ENCODE measurements around the gene PACS1. TPM values are rescaled to one million over a fixed set of nuclear protein-coding genes. Genes with fewer than 3 reads are reported as not detected.

PACS1 gene
- total RNA-seq, 1 donor from 2014 or later, result 49.9 TPM

DNA sequence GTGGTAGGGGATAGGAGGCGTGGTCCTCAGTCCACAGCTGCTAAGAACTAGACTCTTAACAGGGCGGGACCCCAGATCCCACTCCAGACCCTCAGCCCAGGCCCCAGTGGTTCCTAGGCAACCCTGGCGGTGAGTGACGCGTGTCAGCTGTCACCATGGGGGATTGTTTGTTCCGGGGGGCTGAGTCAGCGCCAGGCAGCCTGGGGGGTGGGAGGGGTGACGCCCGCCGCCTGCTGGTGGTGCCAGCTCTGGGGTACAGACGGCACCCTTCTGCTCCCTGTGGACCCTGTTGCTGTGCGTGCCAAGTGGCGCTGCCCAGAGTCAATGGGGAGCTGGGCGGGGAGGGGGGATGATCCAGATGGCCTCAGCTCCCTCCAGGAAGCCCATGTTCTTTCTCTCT lies 210.4 kb downstream of the PACS1 start:
- TF ChIP-seq, protein P1, sequence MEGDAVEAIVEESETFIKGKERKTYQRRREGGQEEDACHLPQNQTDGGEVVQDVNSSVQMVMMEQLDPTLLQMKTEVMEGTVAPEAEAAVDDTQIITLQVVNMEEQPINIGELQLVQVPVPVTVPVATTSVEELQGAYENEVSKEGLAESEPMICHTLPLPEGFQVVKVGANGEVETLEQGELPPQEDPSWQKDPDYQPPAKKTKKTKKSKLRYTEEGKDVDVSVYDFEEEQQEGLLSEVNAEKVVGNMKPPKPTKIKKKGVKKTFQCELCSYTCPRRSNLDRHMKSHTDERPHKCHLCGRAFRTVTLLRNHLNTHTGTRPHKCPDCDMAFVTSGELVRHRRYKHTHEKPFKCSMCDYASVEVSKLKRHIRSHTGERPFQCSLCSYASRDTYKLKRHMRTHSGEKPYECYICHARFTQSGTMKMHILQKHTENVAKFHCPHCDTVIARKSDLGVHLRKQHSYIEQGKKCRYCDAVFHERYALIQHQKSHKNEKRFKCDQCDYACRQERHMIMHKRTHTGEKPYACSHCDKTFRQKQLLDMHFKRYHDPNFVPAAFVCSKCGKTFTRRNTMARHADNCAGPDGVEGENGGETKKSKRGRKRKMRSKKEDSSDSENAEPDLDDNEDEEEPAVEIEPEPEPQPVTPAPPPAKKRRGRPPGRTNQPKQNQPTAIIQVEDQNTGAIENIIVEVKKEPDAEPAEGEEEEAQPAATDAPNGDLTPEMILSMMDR (conservative IDR thresholded peaks at IDR 0.05), result no peak
- H3K36me3 Mint-ChIP-seq, result no peaks in the 10 kb centered on the region
- peak overlapping the region; percentile 81 for H3K4me3 Mint-ChIP-seq
- H3K27me3 Mint-ChIP-seq, result peaks cover 4% of the 10 kb centered on the region
- no peak for DNase-seq (ENCODE audit: extremely low spot score, unreplicated experiment)
- no peak overlapping the region for H3K27ac Mint-ChIP-seq
- no peaks in the 10 kb centered on the region for H3K9me3 Mint-ChIP-seq
- peaks cover 21% of the 10 kb centered on the region for H3K4me1 Mint-ChIP-seq (ENCODE audit: unreplicated experiment)

DNA sequence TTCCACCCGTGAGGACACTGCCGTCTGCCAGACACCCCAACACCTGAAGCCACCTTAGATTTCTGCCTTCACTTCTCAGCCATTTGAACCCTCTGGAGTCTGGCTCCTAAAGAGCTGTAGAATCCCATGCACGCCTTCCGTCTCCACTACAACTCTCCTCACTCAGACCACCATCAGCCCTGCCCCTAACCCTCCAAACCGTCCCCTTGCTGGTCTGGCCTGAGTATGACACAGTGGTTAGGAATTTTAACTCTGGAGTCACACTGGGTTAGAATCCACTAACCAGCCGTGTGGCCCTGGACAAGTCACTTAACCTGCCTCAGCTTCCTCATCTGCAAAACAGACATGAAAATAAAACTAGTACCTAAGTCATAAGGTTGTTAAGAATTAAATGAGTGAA lies 210.9 kb downstream of the PACS1 start:
- Mint-ChIP-seq H3K27ac (peak overlapping the region; percentile 79), H3K9me3 (no peaks in the 10 kb centered on the region), H3K4me3 (peak overlapping the region; percentile 69), H3K4me1 (ENCODE audit: unreplicated experiment) (peaks cover 21% of the 10 kb centered on the region), H3K36me3 (no peaks in the 10 kb centered on the region), H3K27me3 (peaks cover 4% of the 10 kb centered on the region)
- TF ChIP-seq, protein P1 (conservative IDR thresholded peaks at IDR 0.05), result no peak
- no peak for DNase-seq (ENCODE audit: extremely low spot score, unreplicated experiment)

DNA sequence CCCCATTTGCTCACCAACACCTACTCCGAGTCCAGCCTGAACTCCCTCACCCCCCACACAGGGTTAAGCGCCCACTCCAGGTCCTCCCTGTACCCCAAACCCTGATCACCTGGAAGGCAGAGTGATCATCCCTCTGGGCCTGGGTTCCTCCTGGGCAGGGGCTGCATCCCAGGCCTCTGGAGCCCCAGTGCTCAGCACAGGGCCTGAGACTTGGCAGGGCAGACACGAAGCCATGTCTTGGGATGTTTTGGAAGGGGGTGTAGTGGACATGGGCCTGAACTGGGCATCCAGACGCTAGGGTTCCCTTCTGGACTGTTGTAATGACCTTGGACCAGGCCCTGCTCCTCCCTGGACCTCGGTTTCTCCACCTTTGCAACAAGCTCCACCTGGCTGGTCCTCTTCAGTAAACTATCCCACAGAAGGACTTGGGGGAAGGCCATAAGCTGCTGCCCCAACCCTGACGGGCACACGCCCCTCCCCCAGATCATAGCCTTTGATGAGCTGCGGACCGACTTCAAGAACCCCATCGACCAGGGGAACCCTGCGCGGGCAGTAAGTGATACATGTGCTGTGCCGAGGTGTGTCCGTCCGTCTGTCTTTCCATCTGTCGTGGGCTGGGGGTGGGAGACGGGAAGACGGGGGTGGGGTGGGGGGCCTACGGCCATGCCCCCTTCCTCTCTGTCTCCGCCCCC lies 211.8 kb downstream of the PACS1 start:
- Mint-ChIP-seq H3K36me3 (no peaks in the 10 kb centered on the region), H3K27me3 (peaks cover 4% of the 10 kb centered on the region), H3K4me3 (peak overlapping the region; percentile 69), H3K4me1 (ENCODE audit: unreplicated experiment) (peaks cover 21% of the 10 kb centered on the region), H3K9me3 (no peaks in the 10 kb centered on the region), H3K27ac (peak overlapping the region; percentile 79)
- DNase-seq (ENCODE audit: extremely low spot score, unreplicated experiment), result no peak
- TF ChIP-seq, protein P1 (conservative IDR thresholded peaks at IDR 0.05), result no peak

DNA sequence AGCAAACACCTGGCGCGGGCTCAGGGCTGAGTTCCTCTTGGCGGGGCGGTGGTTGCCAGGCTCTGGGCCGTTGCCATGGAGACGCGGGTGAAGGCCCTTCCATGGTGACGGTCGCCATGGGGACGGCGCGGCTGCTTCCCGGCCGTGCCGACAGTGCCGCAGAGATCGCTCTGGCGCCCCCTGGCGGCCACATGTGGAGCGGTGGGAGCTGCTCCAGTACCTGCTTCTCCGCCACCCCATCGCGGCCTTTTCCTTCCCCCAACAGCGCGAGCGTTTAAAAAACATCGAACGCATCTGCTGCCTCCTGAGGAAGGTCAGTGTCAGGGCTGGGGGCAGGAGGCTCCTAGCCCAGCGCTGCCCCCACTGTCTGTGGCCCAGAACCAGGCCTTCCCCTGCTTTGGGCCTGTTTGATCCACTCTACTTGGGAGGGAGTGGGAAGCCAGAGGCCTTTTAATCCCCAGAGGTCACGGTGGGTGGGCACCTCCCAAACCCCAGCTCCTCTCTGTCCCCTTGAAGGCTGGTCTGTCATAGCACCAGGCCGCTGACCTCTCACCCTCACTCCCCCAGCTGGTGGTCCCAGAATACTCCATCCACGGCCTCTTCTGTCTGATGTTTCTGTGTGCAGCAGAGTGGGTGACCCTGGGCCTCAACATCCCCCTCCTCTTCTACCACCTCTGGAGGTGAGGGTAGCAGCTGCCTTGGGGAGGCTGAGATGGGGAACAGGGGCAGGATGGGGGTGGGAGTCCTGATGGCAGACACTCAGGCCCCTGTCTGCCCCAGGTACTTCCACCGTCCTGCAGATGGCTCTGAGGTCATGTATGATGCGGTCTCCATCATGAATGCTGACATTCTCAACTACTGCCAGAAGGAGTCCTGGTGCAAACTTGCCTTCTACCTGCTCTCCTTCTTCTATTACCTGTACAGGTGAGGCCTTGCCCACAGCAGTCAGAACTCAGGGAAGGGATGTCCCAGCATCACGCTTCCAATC lies 212.7 kb downstream of the PACS1 start:
- TF ChIP-seq, protein P1 (conservative IDR thresholded peaks at IDR 0.05), result peak; percentile 99
- H3K27me3 Mint-ChIP-seq, result peaks cover 4% of the 10 kb centered on the region
- peak; percentile 100 for DNase-seq (ENCODE audit: extremely low spot score, unreplicated experiment)
- H3K36me3 Mint-ChIP-seq, result no peaks in the 10 kb centered on the region
- peak overlapping the region; percentile 59 for H3K4me3 Mint-ChIP-seq
- H3K4me1 Mint-ChIP-seq (ENCODE audit: unreplicated experiment), result peaks cover 21% of the 10 kb centered on the region
- H3K27ac Mint-ChIP-seq, result peak overlapping the region; percentile 79
- no peaks in the 10 kb centered on the region for H3K9me3 Mint-ChIP-seq

DNA sequence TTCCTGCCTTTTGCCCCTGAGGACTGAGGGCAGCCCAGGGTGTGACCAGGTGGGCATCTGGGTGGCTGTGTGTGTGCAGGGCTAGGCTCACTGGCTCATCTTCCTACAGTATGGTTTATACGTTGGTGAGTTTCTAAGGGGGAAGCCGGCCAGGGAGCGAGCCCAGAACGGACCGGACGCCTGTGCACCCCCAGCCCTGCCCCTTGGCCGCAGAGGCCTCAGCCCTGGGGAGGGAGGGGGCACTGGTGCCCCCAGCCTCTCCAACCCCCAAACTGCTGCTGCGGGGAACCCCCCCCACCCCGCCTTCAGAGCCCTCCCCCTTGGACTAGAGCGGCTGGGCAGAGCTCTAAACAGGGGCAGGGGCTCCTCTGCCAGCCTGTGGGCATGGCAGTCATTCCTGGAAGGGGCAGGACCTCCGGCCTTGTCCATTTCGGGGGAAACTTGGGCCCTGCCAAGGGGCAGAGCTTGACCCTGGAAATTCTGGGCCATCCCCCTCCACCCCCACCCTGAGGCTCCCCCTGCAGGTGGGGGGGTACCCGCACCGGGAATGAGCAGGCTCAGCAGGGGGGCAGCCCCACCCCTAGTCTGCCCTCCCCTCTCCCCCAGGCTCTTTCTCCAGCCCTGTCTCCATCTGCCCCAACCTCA lies 213.5 kb downstream of the PACS1 start:
- no peaks in the 10 kb centered on the region for H3K9me3 Mint-ChIP-seq
- peaks cover 21% of the 10 kb centered on the region for H3K4me1 Mint-ChIP-seq (ENCODE audit: unreplicated experiment)
- no peaks in the 10 kb centered on the region for H3K36me3 Mint-ChIP-seq
- no peak for DNase-seq (ENCODE audit: extremely low spot score, unreplicated experiment)
- TF ChIP-seq, protein P1 (conservative IDR thresholded peaks at IDR 0.05), result peak; percentile 16
- H3K27me3 Mint-ChIP-seq, result peaks cover 4% of the 10 kb centered on the region
- no peak overlapping the region for H3K4me3 Mint-ChIP-seq
- H3K27ac Mint-ChIP-seq, result peak overlapping the region; percentile 79
